SK-N-SH (cell line): ENCODE data around the gene ANK3. TPM values are rescaled to one million over a fixed set of nuclear protein-coding genes. Genes with fewer than 3 reads are reported as not detected.

Source experiments
- CTCF ChIA-PET: fragments of 300-600, 350-600 bp; formaldehyde crosslinking; extraction: SDS; loops from one replicate; lab custom pipeline; 2021; lab: Yijun Ruan, JAX
- POLR2A ChIA-PET: fragments of 350-600 bp; sonication (Branson Sonifier 250); formaldehyde crosslinking; extraction: SDS; loops from one replicate; lab custom pipeline; 2020; ENCODE audit warnings: antibody characterized with exemption, inconsistent platforms; lab: Yijun Ruan, JAX
- DNase-seq: peaks from one replicate; pipeline ENCODE4 v3.0.0; 2012
- H2AFZ ChIP-seq: fragments of 200-600 bp; sonication (generic); 2 replicates; pipeline ENCODE4 v1.8.1; 2016; ENCODE audit warnings: antibody characterized with exemption, mild to moderate bottlenecking, low read depth
- H3F3A ChIP-seq: fragments of 200-600 bp; sonication (generic); replicated peaks from 2 replicates; pipeline ENCODE3; 2016; ENCODE audit warnings: antibody characterized with exemption, mild to moderate bottlenecking; ENCODE audit not compliant: insufficient read depth
- H3K27ac ChIP-seq, 2 experiments: fragments of 200-500 bp in 1 of 2; fragments of 200-600 bp in 1 of 2; sonication (Bioruptor generic) in 1 of 2; sonication (generic), shearing (Covaris generic) in 1 of 2; 2 replicates each; pipeline versions ENCODE4 v1.5.1 to v1.6.1; 2014 to 2016; ENCODE audit warnings: low read depth in 2 of 2, inconsistent platforms in 1 of 2, low read length in 1 of 2, mild to moderate bottlenecking in 1 of 2, mixed read lengths in 1 of 2
- H3K27me3 ChIP-seq: fragments of 200-600 bp; sonication (generic), shearing (Covaris generic); 2 replicates; pipeline ENCODE4 v1.6.1; 2016; ENCODE audit warnings: mixed run types; ENCODE audit not compliant: insufficient read depth
- H3K36me3 ChIP-seq, 2 experiments: fragments of 200-500 bp in 1 of 2; fragments of 200-600 bp in 1 of 2; sonication (Bioruptor generic) in 1 of 2; sonication (generic) in 1 of 2; replicated peaks in 1 of 2; 2 replicates each; pipeline versions ENCODE3 to v1.5.1; 2014 to 2016; ENCODE audit warnings: low read length in 1 of 2, mild to moderate bottlenecking in 1 of 2; ENCODE audit not compliant: insufficient read depth in 2 of 2, control insufficient read depth in 1 of 2
- H3K4me1 ChIP-seq, 2 experiments: fragments of 200-500 bp in 1 of 2; fragments of 200-600 bp in 1 of 2; sonication (Bioruptor generic) in 1 of 2; sonication (generic), shearing (Covaris generic) in 1 of 2; 2 replicates each; pipeline versions ENCODE4 v1.5.1 to v1.6.1; 2014 to 2016; ENCODE audit warnings: low read depth in 1 of 2, low read length in 1 of 2, mixed run types in 1 of 2; ENCODE audit not compliant: insufficient read depth in 2 of 2, control insufficient read depth in 1 of 2
- H3K4me2 ChIP-seq: fragments of 200-600 bp; sonication (generic), shearing (Covaris generic); 2 replicates; pipeline ENCODE4 v1.6.1; 2017; ENCODE audit warnings: mixed run types
- H3K4me3 ChIP-seq, 2 experiments: fragments of 200-500 bp in 1 of 2; fragments of 200-600 bp in 1 of 2; sonication (Bioruptor generic) in 1 of 2; sonication (generic), shearing (Covaris generic) in 1 of 2; 2 replicates each; pipeline versions ENCODE4 v1.5.1 to v1.8.1; 2014 to 2016; ENCODE audit warnings: low read depth in 2 of 2, inconsistent platforms in 1 of 2, low read length in 1 of 2, mild to moderate bottlenecking in 1 of 2, mixed read lengths in 1 of 2, moderate library complexity in 1 of 2
- H3K79me2 ChIP-seq: fragments of 200-600 bp; sonication (generic); 2 replicates; pipeline ENCODE4 v1.8.1; 2017; ENCODE audit warnings: mild to moderate bottlenecking; ENCODE audit not compliant: insufficient read depth
- H3K9ac ChIP-seq: fragments of 200-600 bp; sonication (generic); 2 replicates; pipeline ENCODE4 v1.6.1; 2017; ENCODE audit warnings: mixed run types
- H3K9me2 ChIP-seq: fragments of 200-600 bp; sonication (generic); 2 replicates; pipeline ENCODE4 v1.6.1; 2017; ENCODE audit warnings: mixed run types
- H3K9me3 ChIP-seq: fragments of 200-600 bp; sonication (generic); 2 replicates; pipeline ENCODE4 v1.6.1; 2017; ENCODE audit warnings: mixed run types, mild to moderate bottlenecking, moderate library complexity
- H4K20me1 ChIP-seq: fragments of 200-600 bp; sonication (generic); 2 replicates; pipeline ENCODE4 v1.6.1; 2017; ENCODE audit warnings: mild to moderate bottlenecking, mixed run types; ENCODE audit not compliant: insufficient read depth
- EP300 ChIP-seq, 2 experiments: IDR thresholded peaks; 2 replicates each; pipeline versions ENCODE4 v1.4.0 to v1.6.1; 2012; ENCODE audit warnings: borderline replicate concordance in 1 of 2, low read depth in 1 of 2, low read length in 1 of 2
- FOSL2 ChIP-seq: IDR thresholded peaks from 2 replicates; pipeline ENCODE4 v1.4.0; 2012; ENCODE audit warnings: low read depth, mild to moderate bottlenecking, moderate library complexity, borderline replicate concordance
- JUND ChIP-seq: IDR thresholded peaks from 2 replicates; pipeline ENCODE4 v1.4.0; 2012
- NFIC ChIP-seq: IDR thresholded peaks from 2 replicates; pipeline ENCODE4 v1.4.0; 2012; ENCODE audit warnings: borderline replicate concordance
- NRF1 ChIP-seq: IDR thresholded peaks from 2 replicates; pipeline ENCODE4 v1.6.1; 2012; ENCODE audit warnings: low read depth, mild to moderate bottlenecking, low read length
- POLR2AphosphoS5 ChIP-seq: IDR thresholded peaks from 2 replicates; pipeline ENCODE4 v1.6.1; 2012; ENCODE audit warnings: low read depth, low read length
- SIN3A ChIP-seq: IDR thresholded peaks from 2 replicates; pipeline ENCODE4 v1.6.1; 2012; ENCODE audit warnings: low read depth, mild to moderate bottlenecking, low read length, moderate library complexity, borderline replicate concordance
- TCF12 ChIP-seq: IDR thresholded peaks from 2 replicates; pipeline ENCODE4 v1.4.0; 2012
- TEAD4 ChIP-seq: IDR thresholded peaks from 2 replicates; pipeline ENCODE4 v1.4.0; 2012; ENCODE audit warnings: mild to moderate bottlenecking, borderline replicate concordance; ENCODE audit not compliant: insufficient read depth
- WGBS: methylation state at CpG from one replicate; pipeline ENCODE4 v1.1.6; 2017; ENCODE audit warnings: low lambda C conversion rate; 5-methylcytosine and 5-hydroxymethylcytosine counted together
- polyA plus RNA-seq, 3 experiments: library from polyadenylated mRNA; depleted of rRNA; stranded (reverse); fragments of >200 nt; gene quantifications; 2 replicates each; pipeline ENCODE4 v1.2.3, GENCODE V29; 2012
- TF ChIP-seq, protein P1 (sequence below): IDR thresholded peaks from 2 replicates; pipeline ENCODE4 v1.6.1; 2012; ENCODE audit warnings: mild to moderate bottlenecking, low read depth, low read length, moderate library complexity
- TF ChIP-seq, protein P2 (sequence below): fragments of 200-600 bp; sonication (generic); IDR thresholded peaks from 2 replicates; pipeline ENCODE4 v1.6.1; 2017; ENCODE audit warnings: antibody characterized with exemption, mild to moderate bottlenecking, moderate library complexity
- TF ChIP-seq, protein P3 (sequence below): IDR thresholded peaks from 2 replicates; pipeline ENCODE4 v1.4.0; 2012; ENCODE audit warnings: low read depth, borderline replicate concordance

Gene ANK3
- polyA plus RNA-seq, 1 of the 3 experiments (the other 2 are of a cell fraction) = 10.0 TPM

DNA sequence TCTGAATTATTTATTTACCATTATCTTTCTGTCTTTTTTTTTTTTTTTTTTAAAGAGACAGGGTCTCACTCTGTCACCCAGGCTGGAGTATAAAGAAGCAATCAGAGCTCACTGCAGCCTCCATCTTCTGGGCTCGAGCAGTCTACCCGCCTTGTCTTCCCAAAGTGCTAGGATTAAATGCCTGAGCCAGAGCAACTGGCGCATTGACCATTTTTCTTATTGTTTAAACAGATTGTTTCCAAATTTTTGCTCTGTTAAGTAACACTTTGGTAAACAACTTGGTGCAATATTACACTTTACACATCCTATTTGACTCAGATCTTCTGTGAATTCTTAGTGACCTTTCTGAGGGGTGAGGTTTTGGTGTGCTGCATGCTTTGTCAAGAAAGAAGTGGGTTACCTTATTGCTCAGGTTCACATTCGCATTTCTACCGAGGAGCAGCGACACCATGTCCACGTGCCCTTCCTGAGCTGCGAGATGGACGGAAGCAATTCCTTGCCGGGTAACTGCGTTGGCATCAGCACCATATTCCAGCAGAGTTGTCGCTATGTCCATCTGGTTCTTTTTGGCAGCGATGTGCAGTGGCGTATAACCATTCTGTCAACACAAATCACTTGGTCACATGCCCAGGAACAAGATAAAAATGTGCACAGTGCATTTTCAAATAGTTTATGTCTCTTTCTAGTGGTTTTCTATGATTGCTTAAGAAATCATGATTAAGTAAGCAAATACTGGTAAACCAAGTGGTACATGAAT, 203.2 kb downstream of the ANK3 start:
- no peak overlapping the region for H3K4me3 ChIP-seq
- CTCF ChIA-PET = no interaction called here

More for the DNA sequence above, 203.2 kb downstream of the ANK3 start:
- Histone ChIP-seq H4K20me1 (no peaks in the 10 kb centered on the region), H3K9me2 (no peaks in the 10 kb centered on the region), H3K9ac (no peak overlapping the region), H3F3A (peaks cover 9% of the 10 kb centered on the region), H3K79me2 (no peaks in the 10 kb centered on the region), H3K4me2 (no peak overlapping the region), H3K4me1 (peaks cover 0 to 8% of the 10 kb centered on the region in 2 experiments), H2AFZ (no peak overlapping the region), H3K36me3 (peaks cover 0 to 18% of the 10 kb centered on the region in 2 experiments), H3K27me3 (no peaks in the 10 kb centered on the region), H3K27ac (no peak overlapping the region), H3K9me3 (peaks cover 5% of the 10 kb centered on the region; the same call in 1 of the 2 replicates)
- WGBS = 84% methylated on average over 14 of the region's 14 CpGs
- no peak for TF ChIP-seq EP300 (IDR thresholded peaks at IDR 0.05; ENCODE audit: borderline replicate concordance in 1 of 2, low read depth in 1 of 2, low read length in 1 of 2)
- TF ChIP-seq, protein P1, sequence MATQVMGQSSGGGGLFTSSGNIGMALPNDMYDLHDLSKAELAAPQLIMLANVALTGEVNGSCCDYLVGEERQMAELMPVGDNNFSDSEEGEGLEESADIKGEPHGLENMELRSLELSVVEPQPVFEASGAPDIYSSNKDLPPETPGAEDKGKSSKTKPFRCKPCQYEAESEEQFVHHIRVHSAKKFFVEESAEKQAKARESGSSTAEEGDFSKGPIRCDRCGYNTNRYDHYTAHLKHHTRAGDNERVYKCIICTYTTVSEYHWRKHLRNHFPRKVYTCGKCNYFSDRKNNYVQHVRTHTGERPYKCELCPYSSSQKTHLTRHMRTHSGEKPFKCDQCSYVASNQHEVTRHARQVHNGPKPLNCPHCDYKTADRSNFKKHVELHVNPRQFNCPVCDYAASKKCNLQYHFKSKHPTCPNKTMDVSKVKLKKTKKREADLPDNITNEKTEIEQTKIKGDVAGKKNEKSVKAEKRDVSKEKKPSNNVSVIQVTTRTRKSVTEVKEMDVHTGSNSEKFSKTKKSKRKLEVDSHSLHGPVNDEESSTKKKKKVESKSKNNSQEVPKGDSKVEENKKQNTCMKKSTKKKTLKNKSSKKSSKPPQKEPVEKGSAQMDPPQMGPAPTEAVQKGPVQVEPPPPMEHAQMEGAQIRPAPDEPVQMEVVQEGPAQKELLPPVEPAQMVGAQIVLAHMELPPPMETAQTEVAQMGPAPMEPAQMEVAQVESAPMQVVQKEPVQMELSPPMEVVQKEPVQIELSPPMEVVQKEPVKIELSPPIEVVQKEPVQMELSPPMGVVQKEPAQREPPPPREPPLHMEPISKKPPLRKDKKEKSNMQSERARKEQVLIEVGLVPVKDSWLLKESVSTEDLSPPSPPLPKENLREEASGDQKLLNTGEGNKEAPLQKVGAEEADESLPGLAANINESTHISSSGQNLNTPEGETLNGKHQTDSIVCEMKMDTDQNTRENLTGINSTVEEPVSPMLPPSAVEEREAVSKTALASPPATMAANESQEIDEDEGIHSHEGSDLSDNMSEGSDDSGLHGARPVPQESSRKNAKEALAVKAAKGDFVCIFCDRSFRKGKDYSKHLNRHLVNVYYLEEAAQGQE = no peak
- no peak for TF ChIP-seq SIN3A
- TF ChIP-seq, protein P2, sequence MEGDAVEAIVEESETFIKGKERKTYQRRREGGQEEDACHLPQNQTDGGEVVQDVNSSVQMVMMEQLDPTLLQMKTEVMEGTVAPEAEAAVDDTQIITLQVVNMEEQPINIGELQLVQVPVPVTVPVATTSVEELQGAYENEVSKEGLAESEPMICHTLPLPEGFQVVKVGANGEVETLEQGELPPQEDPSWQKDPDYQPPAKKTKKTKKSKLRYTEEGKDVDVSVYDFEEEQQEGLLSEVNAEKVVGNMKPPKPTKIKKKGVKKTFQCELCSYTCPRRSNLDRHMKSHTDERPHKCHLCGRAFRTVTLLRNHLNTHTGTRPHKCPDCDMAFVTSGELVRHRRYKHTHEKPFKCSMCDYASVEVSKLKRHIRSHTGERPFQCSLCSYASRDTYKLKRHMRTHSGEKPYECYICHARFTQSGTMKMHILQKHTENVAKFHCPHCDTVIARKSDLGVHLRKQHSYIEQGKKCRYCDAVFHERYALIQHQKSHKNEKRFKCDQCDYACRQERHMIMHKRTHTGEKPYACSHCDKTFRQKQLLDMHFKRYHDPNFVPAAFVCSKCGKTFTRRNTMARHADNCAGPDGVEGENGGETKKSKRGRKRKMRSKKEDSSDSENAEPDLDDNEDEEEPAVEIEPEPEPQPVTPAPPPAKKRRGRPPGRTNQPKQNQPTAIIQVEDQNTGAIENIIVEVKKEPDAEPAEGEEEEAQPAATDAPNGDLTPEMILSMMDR = no peak
- no peak for TF ChIP-seq NFIC
- no peak for TF ChIP-seq FOSL2
- no peak for TF ChIP-seq TCF12
- TF ChIP-seq, protein P3, sequence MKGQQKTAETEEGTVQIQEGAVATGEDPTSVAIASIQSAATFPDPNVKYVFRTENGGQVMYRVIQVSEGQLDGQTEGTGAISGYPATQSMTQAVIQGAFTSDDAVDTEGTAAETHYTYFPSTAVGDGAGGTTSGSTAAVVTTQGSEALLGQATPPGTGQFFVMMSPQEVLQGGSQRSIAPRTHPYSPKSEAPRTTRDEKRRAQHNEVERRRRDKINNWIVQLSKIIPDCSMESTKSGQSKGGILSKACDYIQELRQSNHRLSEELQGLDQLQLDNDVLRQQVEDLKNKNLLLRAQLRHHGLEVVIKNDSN = no peak
- TF ChIP-seq POLR2AphosphoS5 = no peak
- no peak for TF ChIP-seq TEAD4
- TF ChIP-seq NRF1 = no peak
- TF ChIP-seq JUND = no peak
- DNase-seq = no peak
- POLR2A ChIA-PET = no interaction called here
